ENCODE measurements around the gene MTCL1.

Gene MTCL1

DNA sequence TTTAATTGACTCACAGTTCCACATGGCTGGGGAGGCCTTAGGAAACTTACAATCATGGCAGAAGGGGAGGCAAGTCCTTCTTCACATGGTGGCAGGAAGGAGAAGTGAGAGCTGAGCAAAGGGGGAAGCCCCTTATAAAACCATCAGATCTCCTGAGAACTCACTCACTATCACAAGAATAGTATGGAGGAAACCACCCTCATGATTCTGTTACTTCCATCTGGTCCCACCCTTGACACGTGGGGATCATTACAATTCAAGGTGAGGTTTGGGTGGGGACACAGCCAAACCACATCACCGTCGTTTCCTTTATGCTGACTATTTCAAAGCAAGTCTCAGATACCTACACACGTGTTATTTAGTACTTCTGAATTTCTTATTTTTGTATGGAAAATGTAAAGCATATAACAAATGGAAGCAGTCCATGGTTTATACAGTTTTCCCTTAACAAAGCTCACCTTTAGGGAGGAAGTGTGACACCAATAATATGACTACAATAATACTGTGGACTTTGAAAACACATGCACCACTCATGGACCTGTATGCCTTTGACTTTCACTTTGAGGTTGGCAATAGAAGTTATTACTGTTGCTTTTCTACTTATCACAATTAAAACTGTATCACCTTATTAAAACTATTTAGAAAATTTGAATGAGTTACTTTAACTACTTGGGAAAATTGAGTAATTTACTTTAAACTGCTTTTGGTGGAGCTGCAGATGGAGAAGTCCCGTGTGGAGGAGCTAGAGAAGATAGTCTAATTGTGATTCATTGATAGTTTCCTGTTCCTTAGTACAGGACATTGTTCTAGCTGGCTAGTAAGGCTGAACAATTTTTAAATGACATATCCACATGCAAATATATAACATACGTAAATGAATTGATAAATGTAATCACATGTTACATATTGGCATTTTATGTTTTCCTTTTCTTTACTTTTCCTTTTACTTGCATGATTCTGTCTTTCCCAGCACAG lies 37.3 kb downstream of the MTCL1 start:
- H3K27me3 Mint-ChIP-seq: no peaks in the 10 kb centered on the region
- no peak overlapping the region for H3K27ac Mint-ChIP-seq
- no peak overlapping the region for H3K4me3 Mint-ChIP-seq
- ATAC-seq: no peak
- H3K9me3 Mint-ChIP-seq: peaks cover 9% of the 10 kb centered on the region
- peaks cover 6% of the 10 kb centered on the region for H3K36me3 Mint-ChIP-seq
- peaks cover 20% of the 10 kb centered on the region for H3K4me1 Mint-ChIP-seq

DNA sequence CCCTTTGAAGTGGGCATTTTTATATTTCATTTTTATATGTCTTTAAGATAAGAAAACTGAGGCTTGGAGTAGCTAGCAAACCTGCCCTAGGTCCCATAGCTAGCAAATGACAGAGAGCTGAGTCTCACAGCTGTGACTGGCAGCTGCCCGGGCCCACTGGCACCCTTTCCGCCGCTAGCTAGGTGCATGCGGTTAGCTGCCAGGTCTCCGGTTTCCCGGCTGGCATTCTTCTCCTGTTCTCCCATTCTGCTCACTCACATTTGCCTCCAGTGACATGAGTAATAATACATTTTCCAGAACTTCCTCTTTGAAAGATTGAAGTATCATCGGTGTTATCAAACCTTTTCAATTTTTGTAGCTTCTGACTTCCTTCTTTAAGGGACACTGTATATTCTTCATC lies 38.7 kb downstream of the MTCL1 start:
- Mint-ChIP-seq H3K9me3 (peaks cover 9% of the 10 kb centered on the region), H3K27me3 (no peaks in the 10 kb centered on the region), H3K27ac (no peak overlapping the region), H3K36me3 (peaks cover 6% of the 10 kb centered on the region), H3K4me3 (no peak overlapping the region), H3K4me1 (peaks cover 20% of the 10 kb centered on the region)
- ATAC-seq: no peak

GRCh38 chr18:8744656-8745055 lies 39.3 kb downstream of the MTCL1 start:
- no peak for ATAC-seq
- no peak overlapping the region for H3K4me3 Mint-ChIP-seq
- H3K36me3 Mint-ChIP-seq: peaks cover 10% of the 10 kb centered on the region
- H3K4me1 Mint-ChIP-seq: peaks cover 20% of the 10 kb centered on the region
- H3K9me3 Mint-ChIP-seq: peaks cover 9% of the 10 kb centered on the region
- no peaks in the 10 kb centered on the region for H3K27me3 Mint-ChIP-seq
- H3K27ac Mint-ChIP-seq: no peak overlapping the region

DNA sequence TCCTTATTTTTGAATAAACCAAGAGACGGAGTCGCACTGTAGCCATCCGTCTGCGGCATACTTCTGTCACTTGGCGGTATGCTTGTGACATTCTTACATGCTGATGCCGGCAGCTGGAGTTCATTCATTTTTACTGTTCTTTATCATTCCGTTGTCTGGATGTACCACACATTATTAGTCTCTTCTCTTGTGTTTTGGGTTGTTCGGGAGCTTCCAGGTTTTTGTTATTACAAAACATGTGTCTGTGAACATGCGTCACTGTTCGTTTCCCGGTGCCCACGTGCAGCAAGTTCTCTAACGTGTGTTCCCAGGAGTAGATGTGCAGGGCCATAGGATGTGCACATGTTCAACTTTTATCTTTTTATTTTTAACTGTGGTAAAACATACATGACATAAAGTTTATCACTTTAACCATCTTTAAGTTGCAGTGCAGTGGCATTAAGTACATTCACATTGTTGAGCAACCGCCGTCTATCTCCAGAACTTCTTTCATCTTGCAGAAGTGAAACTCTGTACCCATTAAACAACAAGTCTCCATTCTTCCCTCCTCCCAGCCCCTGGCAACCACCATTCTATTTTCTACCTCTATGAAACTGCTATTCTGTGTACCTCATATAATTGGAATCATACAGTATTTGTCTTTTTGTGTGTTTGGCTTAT lies 40.1 kb downstream of the MTCL1 start:
- Mint-ChIP-seq H3K27ac (no peak overlapping the region), H3K4me3 (no peak overlapping the region), H3K4me1 (peaks cover 20% of the 10 kb centered on the region), H3K9me3 (peaks cover 9% of the 10 kb centered on the region), H3K36me3 (peaks cover 10% of the 10 kb centered on the region), H3K27me3 (no peaks in the 10 kb centered on the region)
- ATAC-seq: no peak

DNA sequence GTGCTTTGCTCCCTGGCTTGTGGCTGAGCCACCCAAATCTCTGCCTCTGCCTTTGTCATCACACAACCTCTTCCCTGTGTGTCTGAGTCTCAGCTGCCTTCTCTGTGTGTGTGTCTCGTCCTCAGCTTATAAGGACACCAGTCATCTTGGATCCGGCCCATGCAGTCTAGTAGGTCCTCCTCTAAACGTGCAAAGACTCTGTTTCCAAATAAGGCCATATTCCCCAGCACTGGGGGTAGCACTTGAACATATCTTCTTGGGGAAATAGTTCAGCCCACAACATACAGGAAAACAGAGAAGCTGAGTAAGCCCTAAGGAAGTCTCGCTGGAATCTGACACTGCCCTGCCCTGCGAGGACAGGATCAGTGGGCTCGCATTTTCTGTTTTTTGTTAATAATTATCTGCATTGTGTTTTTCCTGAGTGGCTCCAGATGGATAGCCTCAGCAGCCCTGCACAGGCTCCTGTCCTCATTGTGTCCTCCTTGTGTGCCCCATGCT lies 42.1 kb downstream of the MTCL1 start:
- H3K4me1 Mint-ChIP-seq: peaks cover 20% of the 10 kb centered on the region
- no peak for ATAC-seq
- H3K9me3 Mint-ChIP-seq: peaks cover 3% of the 10 kb centered on the region

DNA sequence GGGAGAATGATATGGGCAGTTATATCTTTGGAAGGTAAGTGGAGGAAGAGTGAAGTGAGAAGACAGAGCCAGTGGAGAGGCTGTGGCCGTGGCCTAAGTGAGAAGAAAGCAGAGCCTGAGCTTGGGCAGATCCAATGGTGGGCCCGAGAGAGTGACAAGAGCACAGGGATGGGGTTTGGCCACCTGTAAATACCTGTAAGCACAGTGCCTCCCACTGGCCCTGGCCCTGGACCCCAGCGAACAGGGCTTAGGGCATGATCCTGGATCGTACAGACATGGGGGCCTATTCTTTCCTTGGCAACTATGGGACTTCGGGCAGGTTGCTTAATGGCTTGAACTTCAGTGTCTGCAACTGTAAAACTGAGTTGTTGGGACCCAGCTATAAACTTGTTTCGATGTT lies 44.1 kb downstream of the MTCL1 start:
- H3K4me1 Mint-ChIP-seq: peaks cover 22% of the 10 kb centered on the region
- H3K36me3 Mint-ChIP-seq: peaks cover 4% of the 10 kb centered on the region
- no peak overlapping the region for H3K4me3 Mint-ChIP-seq

More for the DNA sequence above, 42.1 kb downstream of the MTCL1 start:
- Mint-ChIP-seq H3K27me3 (no peaks in the 10 kb centered on the region), H3K27ac (no peak overlapping the region), H3K4me3 (no peak overlapping the region), H3K36me3 (peaks cover 4% of the 10 kb centered on the region)

GRCh38 chr18:8750954-8751415 lies 45.6 kb downstream of the MTCL1 start:
- Mint-ChIP-seq H3K36me3 (peaks cover 4% of the 10 kb centered on the region), H3K27ac (no peak overlapping the region), H3K9me3 (no peaks in the 10 kb centered on the region), H3K4me3 (no peak overlapping the region), H3K27me3 (no peaks in the 10 kb centered on the region), H3K4me1 (peaks cover 28% of the 10 kb centered on the region)
- ATAC-seq: no peak

More for the DNA sequence above, 44.1 kb downstream of the MTCL1 start:
- no peak for ATAC-seq
- Mint-ChIP-seq H3K27ac (no peak overlapping the region), H3K9me3 (no peaks in the 10 kb centered on the region), H3K27me3 (no peaks in the 10 kb centered on the region)

- ATAC-seq: no peak
- Mint-ChIP-seq H3K9me3 (no peaks in the 10 kb centered on the region), H3K36me3 (peaks cover 4% of the 10 kb centered on the region), H3K27me3 (no peaks in the 10 kb centered on the region), H3K4me1 (peaks cover 21% of the 10 kb centered on the region), H3K27ac (no peak overlapping the region), H3K4me3 (no peak overlapping the region)
These were observed 46.3 kb downstream of the MTCL1 start for GRCh38 chr18:8751692-8752091.

GRCh38 chr18:8752329-8752728 lies 47.0 kb downstream of the MTCL1 start:
- peaks cover 16% of the 10 kb centered on the region for H3K4me1 Mint-ChIP-seq
- no peak overlapping the region for H3K4me3 Mint-ChIP-seq
- H3K27me3 Mint-ChIP-seq: no peaks in the 10 kb centered on the region
- H3K27ac Mint-ChIP-seq: no peak overlapping the region
- no peaks in the 10 kb centered on the region for H3K9me3 Mint-ChIP-seq
- ATAC-seq: no peak
- peaks cover 4% of the 10 kb centered on the region for H3K36me3 Mint-ChIP-seq

- Mint-ChIP-seq H3K36me3 (no peaks in the 10 kb centered on the region), H3K9me3 (no peaks in the 10 kb centered on the region), H3K4me1 (peaks cover 16% of the 10 kb centered on the region), H3K27me3 (peaks cover 8% of the 10 kb centered on the region), H3K4me3 (no peak overlapping the region), H3K27ac (no peak overlapping the region)
- ATAC-seq: peak; percentile 81
These were observed 49.9 kb downstream of the MTCL1 start for GRCh38 chr18:8754995-8755960.

DNA sequence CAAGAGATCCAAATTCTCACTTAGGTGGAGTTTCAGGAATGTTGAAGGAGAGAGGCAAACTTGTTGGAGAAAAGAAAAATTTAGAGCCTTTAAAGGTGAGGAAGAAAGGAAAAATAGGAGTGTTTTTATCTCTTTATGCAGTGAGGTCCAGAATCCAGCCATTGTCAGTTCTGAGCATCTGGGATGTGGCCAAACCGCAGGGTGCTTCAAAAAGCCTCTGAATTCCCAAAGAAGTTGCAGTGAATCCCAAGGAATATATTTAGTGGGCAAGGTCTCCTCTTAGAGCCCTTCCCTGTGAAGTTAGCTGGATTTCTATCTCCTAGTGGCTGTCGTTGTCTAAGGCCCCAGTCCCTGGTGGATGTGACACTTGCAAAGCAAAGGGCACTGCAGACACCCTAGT lies 51.2 kb downstream of the MTCL1 start:
- Mint-ChIP-seq H3K36me3 (no peaks in the 10 kb centered on the region), H3K9me3 (peaks cover 8% of the 10 kb centered on the region), H3K27ac (no peak overlapping the region), H3K4me1 (peaks cover 16% of the 10 kb centered on the region), H3K4me3 (no peak overlapping the region), H3K27me3 (peaks cover 8% of the 10 kb centered on the region)
- no peak for ATAC-seq

DNA sequence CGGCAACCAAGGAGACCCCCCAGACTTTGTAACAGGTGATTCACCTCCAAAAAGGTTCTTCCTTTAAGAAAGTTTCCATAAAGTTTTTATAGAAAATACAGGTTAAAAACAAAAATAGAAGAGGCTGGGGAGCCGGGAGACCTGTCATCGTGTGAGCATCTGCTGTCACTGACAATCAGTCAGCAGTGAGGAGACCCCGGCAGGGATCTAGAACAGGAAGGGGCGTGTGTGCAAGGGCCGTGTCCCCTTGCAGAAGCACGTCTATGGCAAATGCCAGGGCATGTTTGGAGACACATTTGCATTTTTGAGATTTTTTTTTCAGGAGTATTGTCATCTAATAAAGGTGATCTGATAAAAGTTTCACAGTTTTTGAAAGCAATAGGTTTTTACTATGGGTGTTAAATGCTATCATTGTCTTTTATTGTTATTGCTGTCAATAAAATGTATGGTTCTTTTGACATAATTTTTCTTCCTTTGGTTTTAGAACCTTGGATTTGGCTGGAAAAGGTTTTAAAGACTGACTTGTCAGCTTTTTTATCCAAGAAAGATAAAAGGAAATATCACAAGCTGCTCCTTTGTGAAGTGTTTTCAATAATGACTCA lies 52.1 kb downstream of the MTCL1 start:
- Mint-ChIP-seq H3K9me3 (peaks cover 10% of the 10 kb centered on the region), H3K4me3 (no peak overlapping the region), H3K27ac (no peak overlapping the region), H3K36me3 (peaks cover 6% of the 10 kb centered on the region), H3K4me1 (peaks cover 19% of the 10 kb centered on the region), H3K27me3 (peaks cover 8% of the 10 kb centered on the region)
- ATAC-seq: no peak

- H3K4me1 Mint-ChIP-seq: peaks cover 26% of the 10 kb centered on the region
- no peak for ATAC-seq
- peaks cover 9% of the 10 kb centered on the region for H3K36me3 Mint-ChIP-seq
- H3K9me3 Mint-ChIP-seq: peaks cover 11% of the 10 kb centered on the region
- H3K27me3 Mint-ChIP-seq: peaks cover 8% of the 10 kb centered on the region
- H3K4me3 Mint-ChIP-seq: no peak overlapping the region
- no peak overlapping the region for H3K27ac Mint-ChIP-seq
These were observed 53.1 kb downstream of the MTCL1 start for GRCh38 chr18:8758466-8758865.

DNA sequence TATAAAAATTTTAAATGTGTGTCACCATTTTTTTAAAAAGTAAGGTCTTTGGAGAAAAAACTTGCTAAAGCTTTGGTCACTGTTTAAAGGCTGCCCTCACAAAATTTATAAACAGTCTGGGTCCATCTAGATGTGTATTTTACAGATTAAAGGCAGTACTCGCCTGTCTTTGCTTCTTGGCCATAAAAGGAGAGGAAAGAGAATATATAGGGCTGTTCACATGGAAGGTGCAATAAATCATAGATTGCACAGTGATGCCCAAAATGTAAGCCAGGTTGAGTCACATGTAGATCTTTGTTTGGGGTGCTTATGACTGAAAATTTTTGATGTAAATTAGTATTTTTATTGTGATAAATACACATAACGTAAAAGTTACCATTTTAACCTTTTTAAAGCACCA lies 55.6 kb downstream of the MTCL1 start:
- peaks cover 11% of the 10 kb centered on the region for H3K9me3 Mint-ChIP-seq
- ATAC-seq: no peak
- H3K27me3 Mint-ChIP-seq: peaks cover 8% of the 10 kb centered on the region
- no peak overlapping the region for H3K4me3 Mint-ChIP-seq
- peaks cover 9% of the 10 kb centered on the region for H3K36me3 Mint-ChIP-seq
- H3K4me1 Mint-ChIP-seq: peaks cover 13% of the 10 kb centered on the region
- H3K27ac Mint-ChIP-seq: no peak overlapping the region
